SJCRH30 (cell line): Measurements from ENCODE around the gene GFM1. TPM values are rescaled to one million over a fixed set of nuclear protein-coding genes. Genes with fewer than 3 reads are reported as not detected.

Experiments
- DNase-seq, 2 experiments: peaks; one replicate each; pipeline ENCODE4 v3.0.0-alpha.2; 2015 to 2020
- H3K27ac ChIP-seq: fragments of 250-450 bp; sonication (Bioruptor Pico); 2 replicates; pipeline ENCODE4 v1.5.1; 2020; ENCODE audit warnings: mild to moderate bottlenecking, moderate library complexity
- H3K27me3 ChIP-seq: fragments of 250-450 bp; sonication (Bioruptor Pico); 2 replicates; pipeline ENCODE4 v1.5.1; 2020; ENCODE audit warnings: mild to moderate bottlenecking, moderate library complexity
- H3K36me3 ChIP-seq: fragments of 250-450 bp; sonication (Bioruptor Pico); 2 replicates; pipeline ENCODE4 v1.5.1; 2020; ENCODE audit warnings: mild to moderate bottlenecking, moderate library complexity
- H3K4me1 ChIP-seq: fragments of 250-450 bp; sonication (Bioruptor Pico); 2 replicates; pipeline ENCODE4 v1.5.1; 2020; ENCODE audit warnings: mild to moderate bottlenecking, moderate library complexity
- H3K4me3 ChIP-seq: fragments of 250-450 bp; sonication (Bioruptor Pico); 2 replicates; pipeline ENCODE4 v1.5.1; 2020; ENCODE audit warnings: mild to moderate bottlenecking, moderate library complexity
- H3K9me3 ChIP-seq: fragments of 250-450 bp; sonication (Bioruptor Pico); replicated peaks from 2 replicates; pipeline ENCODE4 v1.5.1; 2020; ENCODE audit warnings: mild to moderate bottlenecking, moderate library complexity
- total RNA-seq: library from RNA; depleted of rRNA; stranded (reverse); fragments of >200 nt; shearing (Covaris generic); gene quantifications from 2 replicates; pipeline ENCODE4 v1.2.3, GENCODE V29; 2014

The GFM1 gene
- total RNA-seq, 1 experiment from 2014 or later: 48.1 TPM

DNA sequence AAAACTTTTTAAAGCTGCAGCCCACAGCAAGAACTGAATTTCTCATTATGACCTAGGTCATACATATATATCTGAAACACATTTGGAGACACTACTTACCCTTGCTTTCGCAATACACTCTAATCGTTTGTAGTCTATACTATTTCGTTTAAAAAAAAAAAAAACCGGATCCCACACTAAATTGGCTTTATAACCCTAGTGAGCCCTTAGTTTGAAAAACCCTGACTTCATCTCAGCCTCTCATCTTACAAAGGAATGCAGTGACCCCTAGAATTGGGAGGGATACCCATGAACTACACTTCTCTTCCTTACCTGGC is 83.7 kb downstream of the GFM1 start:
- no peak for DNase-seq
- no peaks in the 10 kb centered on the region for H3K9me3 ChIP-seq
- H3K36me3 ChIP-seq: no peaks in the 10 kb centered on the region
- H3K4me1 ChIP-seq: peaks cover 2% of the 10 kb centered on the region; the same call in 1 of the 2 replicates
- no peak overlapping the region for H3K4me3 ChIP-seq
- H3K27ac ChIP-seq: no peak overlapping the region
- H3K27me3 ChIP-seq: no peaks in the 10 kb centered on the region

DNA sequence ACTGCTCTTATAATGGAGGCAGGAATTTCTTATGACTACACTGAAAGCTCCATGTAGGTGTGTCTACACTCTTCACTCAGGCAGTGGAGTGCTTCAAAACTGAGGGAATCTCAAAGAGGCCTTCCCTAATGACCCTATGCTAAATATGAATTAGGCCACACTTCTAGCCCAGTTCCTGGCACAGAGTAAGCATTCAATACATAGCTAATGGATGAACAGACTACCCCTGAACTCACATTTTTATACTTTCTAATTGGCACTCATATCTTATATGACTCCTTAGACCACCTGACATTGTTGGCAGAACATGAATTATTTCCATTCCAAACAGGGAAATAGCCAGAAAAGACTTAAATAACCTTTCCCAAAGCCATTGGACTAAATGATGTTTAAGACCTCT is 84.5 kb downstream of the GFM1 start:
- H3K9me3 ChIP-seq: no peaks in the 10 kb centered on the region
- no peaks in the 10 kb centered on the region for H3K36me3 ChIP-seq
- no peak overlapping the region for H3K27ac ChIP-seq
- H3K27me3 ChIP-seq: no peaks in the 10 kb centered on the region
- peaks cover 2% of the 10 kb centered on the region; the same call in 1 of the 2 replicates for H3K4me1 ChIP-seq
- H3K4me3 ChIP-seq: no peak overlapping the region
- no peak for DNase-seq

DNA sequence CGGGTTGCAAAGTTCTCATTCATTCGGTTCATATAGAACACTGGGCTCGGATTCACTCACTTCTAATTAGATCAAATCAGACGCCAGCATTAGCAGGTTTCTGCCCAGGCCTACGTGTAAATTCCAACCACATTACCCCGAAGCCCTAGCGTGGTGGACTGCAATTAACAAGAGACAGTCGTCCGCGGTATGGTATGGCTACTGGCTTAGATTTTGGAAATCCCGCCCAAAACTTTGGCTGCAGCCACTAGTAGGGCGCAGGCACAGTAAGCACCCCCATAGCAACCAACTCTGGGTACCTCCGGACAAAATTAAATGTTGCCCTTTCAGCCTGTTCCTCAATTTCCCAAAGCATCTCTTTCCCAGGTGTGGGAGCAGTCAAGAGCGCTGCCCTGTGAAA is 87.2 kb downstream of the GFM1 start:
- no peak for DNase-seq
- no peaks in the 10 kb centered on the region for H3K4me1 ChIP-seq
- H3K9me3 ChIP-seq: no peaks in the 10 kb centered on the region
- H3K27ac ChIP-seq: no peak overlapping the region
- H3K36me3 ChIP-seq: no peaks in the 10 kb centered on the region
- no peaks in the 10 kb centered on the region for H3K27me3 ChIP-seq
- no peak overlapping the region for H3K4me3 ChIP-seq

DNA sequence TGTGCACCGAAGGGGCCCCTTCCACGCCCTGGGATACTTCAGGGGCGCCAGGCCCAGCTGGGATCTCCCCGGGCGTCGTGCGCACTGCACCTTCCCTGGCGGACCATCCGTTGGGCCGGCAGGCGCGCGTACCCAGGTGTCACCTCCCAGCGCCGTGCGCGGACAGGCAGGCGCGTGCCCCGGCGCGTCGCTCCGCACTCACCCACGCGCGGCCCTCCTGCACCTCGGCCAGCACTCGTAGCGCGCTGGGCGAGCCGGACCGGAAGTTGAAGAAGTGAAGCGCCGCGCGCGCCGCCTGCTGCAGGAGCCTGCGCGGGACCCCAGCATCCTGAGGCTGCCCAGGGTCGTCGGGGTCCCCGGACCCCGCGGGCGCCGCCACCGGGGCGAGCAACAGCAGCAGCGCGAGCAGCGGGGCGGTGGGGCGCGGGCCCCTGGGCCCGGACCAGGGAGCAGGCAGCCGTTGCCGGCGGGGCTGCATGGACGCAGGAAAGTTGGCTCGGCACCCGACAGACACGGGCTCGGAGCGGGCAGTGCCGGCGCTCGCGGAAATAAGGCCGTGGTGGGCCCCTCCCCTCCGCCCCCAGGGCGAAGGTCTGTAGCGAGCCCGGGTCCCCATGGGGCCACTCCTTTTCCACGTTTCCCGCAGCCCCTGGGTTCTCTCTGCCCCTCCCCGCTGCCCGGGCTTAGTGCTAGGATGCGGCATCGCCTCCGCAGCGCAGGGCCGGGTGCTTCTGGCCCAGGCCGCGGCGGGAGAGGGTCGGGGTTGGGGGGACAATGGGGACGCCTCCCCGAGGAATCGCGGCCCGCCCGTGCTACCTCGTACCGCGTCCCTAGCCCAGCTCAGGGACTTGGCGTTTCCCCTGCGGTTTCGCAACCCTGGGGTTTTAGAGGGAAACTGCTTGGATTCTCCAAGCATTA is 87.9 kb downstream of the GFM1 start, which contains the start of gene RARRES1:
RARRES1 (minus strand) TSS at position 520 of the 918 bp plus-strand sequence; CDS start at position 478, 42 bp downstream.
- no peak within 1 kb of the TSS for H3K27ac ChIP-seq
- no peak within 1 kb of the TSS for H3K4me3 ChIP-seq
- H3K4me1 ChIP-seq: no peaks in the 10 kb centered on the region
- H3K36me3 ChIP-seq: no peaks in the 10 kb centered on the region
- no peaks in the 10 kb centered on the region for H3K27me3 ChIP-seq
- H3K9me3 ChIP-seq: no peaks in the 10 kb centered on the region
- DNase-seq: no peak

DNA sequence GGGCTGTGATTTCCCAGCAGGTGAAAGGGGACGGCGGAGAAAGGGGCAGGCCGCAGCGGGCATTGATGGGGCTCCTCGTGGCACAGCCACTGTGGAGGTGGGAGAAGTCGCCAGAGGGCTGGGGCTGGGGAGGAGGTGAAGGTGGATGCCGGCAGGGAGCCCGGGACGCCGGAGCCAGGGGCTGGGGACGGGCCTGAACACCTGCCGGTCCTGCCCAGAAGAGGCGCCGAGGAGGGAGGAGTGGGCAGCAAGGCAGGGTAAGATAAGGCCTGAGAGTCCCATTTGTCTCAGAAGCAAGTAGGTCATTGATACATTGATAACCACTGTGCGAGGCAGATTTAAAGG is 88.5 kb downstream of the GFM1 start:
- H3K9me3 ChIP-seq: no peaks in the 10 kb centered on the region
- no peaks in the 10 kb centered on the region for H3K27me3 ChIP-seq
- no peak overlapping the region for H3K4me3 ChIP-seq
- H3K4me1 ChIP-seq: no peaks in the 10 kb centered on the region
- H3K27ac ChIP-seq: no peak overlapping the region
- no peak for DNase-seq
- H3K36me3 ChIP-seq: no peaks in the 10 kb centered on the region

DNA sequence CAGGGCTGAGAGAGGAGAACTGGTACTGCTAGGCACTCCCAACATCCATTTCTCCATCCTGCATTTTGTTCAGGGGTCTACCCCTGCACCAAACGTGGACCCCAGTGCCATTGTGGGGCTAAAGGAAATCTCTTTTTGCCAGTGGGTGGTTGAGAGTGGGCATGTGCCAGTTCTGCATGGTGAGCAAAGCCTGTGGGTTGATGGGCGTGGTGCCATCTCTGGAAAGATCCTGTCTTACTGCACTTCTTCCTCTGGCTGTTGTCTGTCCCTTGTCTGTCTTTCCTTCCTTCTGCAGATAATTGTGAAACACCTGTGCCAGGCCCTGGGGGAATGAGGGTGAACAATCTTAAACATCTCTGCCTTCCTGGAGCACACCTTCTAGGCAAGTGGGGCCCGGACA is 89.3 kb downstream of the GFM1 start:
- no peak for DNase-seq
- no peak overlapping the region for H3K27ac ChIP-seq
- no peaks in the 10 kb centered on the region for H3K36me3 ChIP-seq
- H3K4me3 ChIP-seq: no peak overlapping the region
- H3K27me3 ChIP-seq: no peaks in the 10 kb centered on the region
- no peaks in the 10 kb centered on the region for H3K9me3 ChIP-seq
- no peaks in the 10 kb centered on the region for H3K4me1 ChIP-seq

DNA sequence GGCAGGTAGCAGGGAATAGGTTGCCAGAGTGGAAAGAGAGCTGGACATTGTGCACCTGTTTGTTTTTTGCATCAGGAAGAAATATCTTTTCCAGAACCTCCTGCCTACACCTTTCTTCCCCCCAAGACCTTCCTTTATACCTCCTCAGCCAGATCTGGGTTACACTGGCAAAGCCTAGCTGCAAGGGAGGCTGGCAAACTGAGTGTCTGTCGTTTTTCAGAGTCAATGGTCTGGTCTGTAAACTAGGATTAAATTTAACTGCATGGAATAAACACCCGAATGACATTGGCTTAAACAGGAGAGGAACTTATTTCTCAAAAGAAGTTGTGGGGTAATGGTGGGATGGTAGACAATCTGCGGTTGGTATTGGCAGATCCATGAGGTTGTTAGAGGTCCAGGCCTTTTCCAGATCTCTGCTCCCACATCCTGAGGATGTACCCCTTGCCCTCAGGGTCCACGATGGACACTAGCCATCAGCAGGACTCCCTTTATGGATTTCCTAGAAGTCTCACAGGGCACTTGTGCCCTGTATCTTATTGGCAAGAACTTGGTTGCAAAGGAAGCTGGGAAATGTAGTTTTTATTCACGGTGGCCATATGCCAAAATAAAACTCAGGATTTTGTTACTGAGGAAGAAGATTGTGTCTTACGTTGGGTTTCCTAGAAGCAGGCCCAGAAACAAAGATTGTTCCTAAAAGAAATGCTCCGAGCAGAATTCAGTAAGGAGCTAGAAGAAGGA is 91.1 kb downstream of the GFM1 start:
- Histone ChIP-seq H3K9me3 (no peaks in the 10 kb centered on the region), H3K27me3 (no peaks in the 10 kb centered on the region), H3K4me3 (no peak overlapping the region), H3K27ac (no peak overlapping the region), H3K36me3 (no peaks in the 10 kb centered on the region), H3K4me1 (no peaks in the 10 kb centered on the region)
- DNase-seq: no peak

DNA sequence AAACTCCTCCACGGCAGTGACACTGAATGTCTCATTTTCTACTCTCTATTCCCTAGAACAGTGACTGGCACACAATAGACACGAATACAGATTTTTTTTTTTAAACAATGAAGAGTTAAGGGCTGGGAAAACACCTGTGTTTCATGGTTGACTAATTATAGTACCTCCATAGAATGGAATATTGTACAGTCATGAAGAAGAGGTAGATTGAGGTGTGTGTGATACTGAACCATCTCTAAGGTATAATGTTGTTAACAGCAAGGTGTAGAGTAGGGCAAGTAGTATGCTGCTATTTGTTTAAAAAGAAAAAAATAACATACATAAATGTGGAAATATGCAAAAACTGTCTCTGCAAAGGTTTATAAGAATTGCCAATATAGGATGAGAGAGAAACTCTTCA is 93.1 kb downstream of the GFM1 start:
- no peaks in the 10 kb centered on the region for H3K27me3 ChIP-seq
- H3K27ac ChIP-seq: no peak overlapping the region
- no peak for DNase-seq
- H3K4me1 ChIP-seq: no peaks in the 10 kb centered on the region
- no peaks in the 10 kb centered on the region for H3K9me3 ChIP-seq
- H3K4me3 ChIP-seq: no peak overlapping the region
- H3K36me3 ChIP-seq: no peaks in the 10 kb centered on the region

DNA sequence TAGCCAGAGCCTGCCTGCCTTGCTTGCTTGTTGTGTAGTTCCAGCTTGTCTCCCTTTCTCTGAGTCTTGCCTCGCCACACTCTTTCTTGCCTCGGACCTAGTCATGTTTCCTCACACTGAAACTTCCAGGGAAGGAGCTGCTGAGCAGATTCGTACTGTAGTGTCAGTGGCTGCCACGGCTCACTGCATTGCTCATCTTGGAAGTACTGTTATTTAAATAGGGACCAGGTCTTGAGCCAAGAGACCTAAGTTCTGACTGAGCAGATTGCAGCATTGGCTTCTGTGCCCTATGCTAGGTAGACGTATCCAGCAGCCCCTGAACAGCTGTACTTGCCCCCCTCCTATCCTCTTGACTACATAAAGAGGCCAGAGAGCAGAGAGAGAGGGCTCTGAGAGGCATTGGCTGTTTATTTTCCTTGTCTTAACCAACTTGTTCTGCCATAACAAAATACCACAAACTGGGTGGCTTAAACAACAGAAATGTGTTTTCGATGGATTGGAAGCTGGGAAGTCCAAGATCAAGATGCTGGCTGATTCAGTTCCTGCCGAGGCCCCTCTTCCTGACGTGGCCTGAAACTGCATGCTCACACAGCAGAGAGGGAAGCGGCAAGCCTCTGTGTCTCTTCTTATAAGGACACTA is 93.8 kb downstream of the GFM1 start:
- Histone ChIP-seq H3K4me1 (no peaks in the 10 kb centered on the region), H3K27me3 (no peaks in the 10 kb centered on the region), H3K36me3 (no peaks in the 10 kb centered on the region), H3K4me3 (no peak overlapping the region), H3K27ac (no peak overlapping the region), H3K9me3 (no peaks in the 10 kb centered on the region)
- no peak for DNase-seq

DNA sequence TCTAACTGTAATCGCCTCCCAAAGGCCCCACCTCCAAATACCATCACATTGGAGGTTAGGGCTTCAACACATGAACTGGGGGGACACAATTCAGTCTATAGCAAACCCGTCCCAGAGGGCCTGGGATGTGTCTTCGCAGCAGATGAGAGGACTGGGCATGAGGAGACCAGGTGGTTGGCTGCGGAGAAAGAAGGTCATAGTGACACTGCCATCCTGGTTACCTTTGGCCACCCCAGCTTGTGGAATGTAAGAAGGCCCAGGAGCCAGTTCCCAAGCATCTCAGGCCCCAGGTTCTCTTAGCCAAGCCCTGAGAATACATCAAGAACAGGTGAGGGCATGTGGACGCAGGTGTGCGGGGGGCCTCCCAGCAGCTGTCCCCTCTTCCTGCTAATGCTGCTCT is 94.3 kb downstream of the GFM1 start:
- Histone ChIP-seq H3K36me3 (no peaks in the 10 kb centered on the region), H3K4me3 (no peak overlapping the region), H3K27me3 (no peaks in the 10 kb centered on the region), H3K27ac (no peak overlapping the region), H3K9me3 (no peaks in the 10 kb centered on the region), H3K4me1 (no peaks in the 10 kb centered on the region)
- DNase-seq: no peak

DNA sequence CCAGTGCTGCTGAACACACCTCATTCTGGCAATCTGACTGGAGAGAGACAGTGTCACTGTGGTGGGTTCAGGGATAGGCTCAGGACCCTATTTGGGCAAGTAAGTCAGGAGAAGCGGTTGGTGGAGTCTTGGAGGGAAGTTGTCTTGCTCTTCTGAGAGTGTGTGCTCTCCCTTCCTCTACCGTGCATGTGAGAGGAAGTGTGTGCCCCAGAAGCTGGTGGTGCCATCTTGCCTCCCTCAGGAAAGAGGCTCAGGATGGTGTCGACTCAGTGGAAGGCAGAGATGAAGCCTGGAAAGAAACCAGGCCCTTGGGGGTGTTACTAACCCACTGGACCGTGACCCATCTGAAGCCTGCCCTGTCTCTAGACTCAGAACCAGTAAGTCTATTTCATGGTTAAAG is 94.8 kb downstream of the GFM1 start:
- Histone ChIP-seq H3K27ac (no peak overlapping the region), H3K4me1 (no peaks in the 10 kb centered on the region), H3K36me3 (no peaks in the 10 kb centered on the region), H3K27me3 (no peaks in the 10 kb centered on the region), H3K9me3 (no peaks in the 10 kb centered on the region), H3K4me3 (no peak overlapping the region)
- DNase-seq: no peak

DNA sequence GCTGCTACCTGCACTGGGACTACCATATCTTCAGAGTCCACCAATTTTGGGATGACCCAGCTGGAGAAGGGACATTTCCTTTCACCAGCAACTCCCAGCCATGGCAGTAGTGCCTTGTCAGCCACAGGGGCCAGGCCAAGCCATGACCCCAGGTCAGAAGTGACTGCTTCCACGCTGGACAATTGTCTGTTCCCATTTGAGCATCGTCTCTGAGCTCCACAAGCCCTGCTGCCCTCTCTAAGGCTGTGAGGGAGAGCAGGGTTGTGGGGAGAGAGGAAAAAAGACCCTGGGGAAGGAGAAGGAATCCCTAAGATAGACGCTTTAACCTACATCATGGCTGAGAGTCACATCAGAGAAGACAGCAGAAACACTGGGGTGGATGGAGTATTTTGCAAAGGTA is 95.3 kb downstream of the GFM1 start:
- no peak for DNase-seq
- H3K4me1 ChIP-seq: no peaks in the 10 kb centered on the region
- H3K27ac ChIP-seq: no peak overlapping the region
- H3K27me3 ChIP-seq: no peaks in the 10 kb centered on the region
- no peak overlapping the region for H3K4me3 ChIP-seq
- no peaks in the 10 kb centered on the region for H3K36me3 ChIP-seq
- no peaks in the 10 kb centered on the region for H3K9me3 ChIP-seq
